ENCODE data around the gene LRRC27. TPM values are rescaled to one million over a fixed set of nuclear protein-coding genes. Genes with fewer than 3 reads are reported as not detected.

LRRC27 gene
- total RNA-seq: 7.8 and 9.6 TPM in 2 replicates

GRCh38 chr10:132331601-132332432 is at the start of gene LRRC27:
TSS of gene LRRC27 (plus strand) at chr10:132332193. CDS start at chr10:132333525, 1,332 bp downstream.

GRCh38 chr10:132307823-132308586 is 24.0 kb upstream of the LRRC27 start, which contains the start of gene STK32C:
TSS of gene STK32C (minus strand) at chr10:132307950. CDS start at chr10:132307833, 117 bp downstream.

GRCh38 chr10:132397036-132397541 is 65.1 kb downstream of the LRRC27 start, which contains the start of gene PWWP2B:
TSS of gene PWWP2B (plus strand) at chr10:132397200. CDS start at chr10:132397227, 27 bp downstream.

Other genes with a start within 250 kb of the LRRC27 start
- 1.6 and 5.1 TPM in 2 replicates for gene DPYSL4, start 145.2 kb upstream of the LRRC27 start, total RNA-seq
- gene STK32C, start 24.2 kb upstream of the LRRC27 start, total RNA-seq: 10.7 and 13.9 TPM in 2 replicates
- gene PWWP2B, start 65.0 kb downstream of the LRRC27 start, total RNA-seq: 10.3 and 12.1 TPM in 2 replicates
- 22.4 and 24.0 TPM in 2 replicates for gene INPP5A, start 205.6 kb downstream of the LRRC27 start, total RNA-seq

All from subcutaneous preadipocyte (primary cell).